Cortex of kidney (tissue), 1 donor: Measurements from ENCODE around the gene RNF114.
"Not testable (repeated sequence)": the region's sequence is repeated elsewhere in the genome, so short reads cannot be mapped to it uniquely, and the experiment has no call there.

Source experiments
- DNase-seq: peaks from one replicate; lab custom pipeline; 2025; lab: John Stamatoyannopoulos, UW

RNF114 gene, protein sequence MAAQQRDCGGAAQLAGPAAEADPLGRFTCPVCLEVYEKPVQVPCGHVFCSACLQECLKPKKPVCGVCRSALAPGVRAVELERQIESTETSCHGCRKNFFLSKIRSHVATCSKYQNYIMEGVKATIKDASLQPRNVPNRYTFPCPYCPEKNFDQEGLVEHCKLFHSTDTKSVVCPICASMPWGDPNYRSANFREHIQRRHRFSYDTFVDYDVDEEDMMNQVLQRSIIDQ

DNA sequence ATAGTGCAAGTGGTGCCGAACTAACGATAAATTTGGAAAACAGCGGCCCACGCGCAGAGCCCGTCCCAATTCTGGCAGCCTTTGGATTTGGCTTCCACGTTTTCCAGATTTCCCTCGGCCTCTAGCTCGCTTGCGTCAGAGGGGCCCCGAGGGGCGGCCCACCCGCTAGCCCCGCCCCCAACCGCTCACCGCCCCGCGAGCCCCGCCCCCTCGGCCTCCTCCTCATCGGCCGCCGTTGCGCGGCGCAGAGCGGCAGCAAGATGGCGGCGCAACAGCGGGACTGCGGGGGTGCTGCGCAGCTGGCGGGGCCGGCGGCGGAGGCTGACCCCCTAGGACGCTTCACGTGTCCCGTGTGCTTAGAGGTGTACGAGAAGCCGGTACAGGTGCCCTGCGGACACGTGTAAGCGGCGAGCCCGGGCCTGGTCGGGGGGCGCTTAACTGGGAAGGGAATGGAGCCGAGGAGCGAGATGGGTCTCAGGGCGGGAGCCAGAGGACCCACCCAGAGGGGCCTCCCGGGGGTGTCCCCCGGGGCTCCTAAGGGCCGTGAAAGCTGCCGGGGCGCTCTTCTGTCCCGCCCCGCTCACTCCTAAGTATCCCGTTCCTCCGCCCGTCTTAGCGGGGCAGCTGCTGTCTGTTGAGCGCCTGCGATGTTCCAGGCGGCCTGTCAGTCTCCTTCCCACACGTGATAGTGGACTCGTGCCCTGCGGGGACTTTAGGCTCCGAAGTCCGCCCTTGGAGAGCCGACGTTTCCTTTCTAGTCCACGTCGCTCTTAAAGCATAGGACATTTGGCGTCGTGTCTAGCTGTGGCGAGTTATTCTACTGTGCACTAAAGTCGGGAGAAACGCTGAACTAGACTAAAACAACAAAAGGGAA is at the start of gene RNF114:
Gene RNF114, plus strand, starts transcription at position 245 of the 874 bp plus-strand sequence. Its CDS starts 16 bp downstream, at position 261.
- DNase-seq = peak; percentile 34

DNA sequence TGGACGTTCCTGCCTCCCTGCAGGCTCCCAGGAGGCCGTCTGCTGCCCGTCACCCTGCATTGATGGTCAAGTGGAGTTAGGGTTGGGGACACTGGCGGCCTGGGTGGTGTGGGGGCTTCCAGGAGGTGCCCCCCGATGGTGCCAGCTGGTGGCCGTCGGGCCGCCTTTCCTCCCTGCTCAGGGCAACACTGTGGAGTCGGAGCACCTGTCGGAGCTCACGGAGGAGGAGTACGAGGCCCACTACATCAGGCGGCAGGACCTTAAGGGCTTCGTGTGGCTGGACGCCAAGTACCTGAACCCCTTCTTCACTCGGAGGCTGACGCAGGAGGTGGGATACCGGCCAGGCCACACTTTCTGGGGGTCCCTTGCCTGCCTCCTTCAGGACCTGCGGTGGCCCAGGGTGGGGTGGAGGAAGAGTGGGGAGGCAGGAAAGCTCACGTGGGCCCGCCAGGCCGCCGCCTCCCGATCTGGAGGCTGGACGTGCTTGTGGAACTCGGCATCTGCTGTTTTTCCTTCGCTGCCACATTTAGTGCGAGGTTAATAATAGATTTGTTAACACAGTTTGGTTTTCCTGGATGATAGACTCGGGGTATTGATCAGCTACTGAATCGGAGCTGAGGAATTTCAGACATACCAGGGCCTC is 49.5 kb upstream of the RNF114 start:
- no peak for DNase-seq

DNA sequence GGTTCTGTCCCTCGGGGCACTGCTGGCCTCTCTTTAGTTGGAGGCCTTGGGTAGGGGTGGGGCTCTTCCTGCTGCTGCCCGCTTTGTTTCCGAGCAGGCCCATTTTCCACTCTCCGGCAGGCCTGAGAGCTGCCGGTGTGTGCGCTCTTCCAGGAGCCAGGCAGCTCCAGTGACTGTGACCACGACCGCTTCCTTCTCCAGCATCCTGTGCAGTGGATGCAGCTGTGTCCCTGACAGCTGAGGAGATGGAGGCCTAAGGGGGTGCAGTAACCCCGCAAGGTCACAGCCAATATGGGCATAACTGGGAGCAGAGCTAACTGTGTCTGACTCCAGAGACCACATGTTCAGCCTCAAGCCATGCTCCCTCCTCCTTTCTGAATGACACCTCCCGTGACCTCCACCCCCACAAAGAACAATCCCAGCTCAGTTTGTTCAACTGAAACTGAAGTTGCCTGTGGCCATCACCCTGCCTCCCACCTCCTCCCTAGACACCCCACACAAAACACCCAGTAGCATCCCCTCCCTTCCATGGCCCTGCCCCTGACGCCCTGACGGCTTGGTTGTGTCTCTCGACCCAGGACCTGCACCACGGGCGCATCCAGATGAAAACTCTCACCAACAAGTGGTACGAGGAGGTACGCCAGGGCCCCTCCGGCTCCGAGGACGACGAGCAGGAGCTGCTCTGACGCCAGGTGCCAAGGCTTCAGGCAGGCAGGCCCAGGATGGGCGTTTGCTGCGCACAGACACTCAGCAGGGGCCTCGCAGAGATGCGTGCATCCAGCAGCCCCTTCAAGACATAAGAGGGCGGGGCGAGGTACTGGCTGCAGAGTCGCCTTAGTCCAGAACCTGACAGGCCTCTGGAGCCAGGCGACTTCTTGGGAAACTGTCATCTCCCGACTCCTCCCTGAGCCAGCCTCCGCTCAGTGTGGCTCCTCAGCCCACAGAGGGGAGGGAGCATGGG is 48.7 kb upstream of the RNF114 start:
- no peak for DNase-seq

DNA sequence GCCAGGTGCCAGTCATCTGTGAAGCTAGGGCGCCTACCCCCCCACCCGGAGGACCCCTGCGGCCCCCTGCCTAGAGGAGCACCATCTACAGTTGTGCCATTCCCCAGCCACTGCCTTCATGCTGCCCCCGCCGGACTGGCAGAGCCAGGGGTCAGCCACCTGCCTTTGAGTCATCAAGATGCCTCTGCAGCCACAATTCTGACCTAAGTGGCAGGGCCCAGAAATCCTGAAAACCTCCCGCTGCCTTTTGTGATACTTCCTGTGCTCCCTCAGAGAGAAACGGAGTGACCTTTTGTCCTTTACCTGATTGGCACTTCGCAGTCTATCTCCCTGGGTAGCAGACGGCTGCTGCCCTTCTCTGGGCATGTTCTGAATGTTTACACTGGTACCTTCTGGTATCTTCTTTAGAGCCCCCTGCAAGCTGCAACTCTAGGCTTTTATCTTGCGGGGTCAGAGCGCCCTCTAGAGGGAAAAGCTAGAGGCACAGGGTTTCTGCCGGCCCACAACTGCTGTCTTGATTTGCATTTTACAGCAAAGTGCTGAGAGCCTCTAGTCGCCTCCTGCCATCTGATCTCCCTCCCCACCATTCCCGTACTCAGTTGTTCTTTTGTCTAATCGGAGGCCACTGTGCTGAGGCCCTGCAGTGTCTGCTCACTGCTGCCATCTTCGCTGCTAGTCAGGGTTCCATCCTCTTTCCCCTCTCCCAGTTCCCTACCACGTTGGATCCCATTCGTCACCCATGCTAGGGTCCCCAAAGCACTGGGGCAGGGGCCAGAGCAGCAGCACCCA is 47.8 kb upstream of the RNF114 start:
- no peak for DNase-seq

DNA sequence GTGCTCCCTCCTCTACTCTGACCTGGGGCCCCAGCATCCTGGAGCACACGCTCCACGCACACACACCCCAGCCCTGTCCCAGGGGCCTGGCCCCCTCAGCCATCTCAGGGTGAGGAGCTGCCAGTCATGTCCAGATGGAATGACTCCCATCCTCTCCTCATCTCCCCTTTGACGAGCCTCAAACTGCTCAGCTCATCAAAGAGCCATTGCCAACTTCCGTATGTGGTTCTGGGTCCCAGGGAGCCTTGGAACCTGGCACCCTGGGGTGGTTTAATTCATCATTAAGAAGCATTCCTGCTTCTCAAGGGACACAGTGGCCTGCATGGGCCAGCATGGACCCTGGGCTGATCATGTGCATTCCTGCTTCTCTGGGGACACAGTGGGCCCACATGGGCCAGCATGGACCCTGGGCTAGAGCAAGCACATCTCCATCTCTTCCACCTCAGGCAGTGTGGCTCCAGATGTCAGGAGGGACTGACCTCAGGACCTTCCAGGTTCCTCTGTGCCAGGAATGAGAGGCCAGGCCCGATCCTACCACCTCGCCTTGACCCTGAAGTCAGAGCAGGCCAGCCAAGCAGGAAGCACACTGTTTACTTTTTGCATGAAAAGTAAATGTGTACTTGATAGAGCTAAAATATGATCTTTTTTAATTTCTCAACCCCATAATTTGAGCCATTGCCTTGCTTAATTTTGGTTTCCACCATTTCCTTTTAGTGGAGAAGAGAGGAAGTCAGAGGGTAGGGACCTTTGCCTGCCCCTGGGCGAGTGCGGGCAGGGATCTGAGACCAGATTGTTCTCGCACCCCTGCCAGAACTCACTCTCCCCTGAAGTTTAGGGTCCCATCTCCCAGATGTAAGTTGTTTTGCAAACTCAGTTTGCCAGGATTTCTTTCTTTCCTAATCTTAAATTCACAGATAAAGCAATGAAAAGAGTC is 46.9 kb upstream of the RNF114 start:
- no peak for DNase-seq

- DNase-seq = no peak
These were observed 46.3 kb upstream of the RNF114 start for GRCh38 chr20:49889935-49890333.

- DNase-seq = no peak
These were observed 45.5 kb upstream of the RNF114 start for GRCh38 chr20:49890471-49891361.

- no peak for DNase-seq
These were observed 44.6 kb upstream of the RNF114 start for GRCh38 chr20:49891476-49892110.

DNA sequence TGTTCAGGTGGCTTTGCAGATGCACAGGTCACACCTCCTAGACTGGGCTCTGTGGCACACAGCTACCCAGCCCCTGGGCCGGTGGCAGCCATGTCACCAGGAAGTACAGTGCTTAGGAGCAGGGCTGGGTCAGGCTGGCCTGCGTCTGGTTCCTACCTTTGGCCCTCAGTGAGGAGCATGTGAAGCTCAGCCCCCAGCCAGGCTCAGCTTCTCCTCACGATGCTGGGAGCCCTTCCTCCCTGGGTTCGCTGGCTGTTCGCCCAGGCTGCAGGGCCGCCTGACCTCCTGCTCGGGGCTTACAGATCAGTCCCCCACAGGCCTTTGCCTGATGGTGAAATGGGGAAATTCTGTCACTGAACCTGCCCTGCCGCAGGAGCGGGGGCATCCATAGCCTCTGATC is 43.9 kb upstream of the RNF114 start:
- DNase-seq = no peak

DNA sequence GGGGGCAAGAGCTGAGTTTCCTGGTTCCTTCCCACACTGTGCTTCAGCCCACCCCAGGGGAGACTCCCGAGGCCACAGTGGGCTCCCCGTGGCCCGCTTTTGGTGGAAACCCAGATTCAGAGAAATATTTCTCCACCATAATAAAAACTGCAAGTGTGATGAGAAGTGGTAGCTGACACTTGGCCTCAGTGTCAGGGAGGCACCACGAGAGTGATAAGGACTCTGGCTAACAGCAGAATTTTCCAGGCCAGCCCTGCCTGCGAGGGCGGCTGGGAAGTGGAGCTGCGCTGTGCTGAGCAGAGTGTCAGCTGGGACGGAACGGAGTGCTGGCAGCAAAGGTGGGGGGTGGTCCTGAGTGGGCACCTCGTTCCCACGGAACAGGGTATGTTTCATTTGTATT is 43.4 kb upstream of the RNF114 start:
- DNase-seq = no peak

GRCh38 chr20:49893242-49894072 is 42.7 kb upstream of the RNF114 start:
- no peak for DNase-seq

DNA sequence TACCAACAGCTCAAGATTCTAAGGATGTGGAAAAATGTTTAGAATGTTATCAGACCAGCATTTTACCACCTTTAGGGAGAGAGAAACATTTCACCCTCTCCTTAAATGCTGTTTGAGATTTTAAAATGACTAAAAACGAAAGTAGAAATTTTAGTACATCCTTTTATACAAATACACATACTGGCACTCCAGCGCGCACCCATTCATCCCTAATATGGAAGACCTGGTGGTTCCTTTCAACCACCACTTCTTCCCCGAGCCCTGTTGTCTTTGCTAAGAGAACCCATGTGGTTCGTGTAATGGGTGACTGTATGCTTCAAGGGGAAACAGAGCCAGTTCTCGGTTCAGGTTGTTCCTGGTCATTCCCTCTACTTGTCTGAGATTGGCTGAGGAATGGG is 42.1 kb upstream of the RNF114 start:
- no peak for DNase-seq

- DNase-seq = not testable (repeated sequence)
These were observed 40.6 kb upstream of the RNF114 start for GRCh38 chr20:49895474-49896093.

DNA sequence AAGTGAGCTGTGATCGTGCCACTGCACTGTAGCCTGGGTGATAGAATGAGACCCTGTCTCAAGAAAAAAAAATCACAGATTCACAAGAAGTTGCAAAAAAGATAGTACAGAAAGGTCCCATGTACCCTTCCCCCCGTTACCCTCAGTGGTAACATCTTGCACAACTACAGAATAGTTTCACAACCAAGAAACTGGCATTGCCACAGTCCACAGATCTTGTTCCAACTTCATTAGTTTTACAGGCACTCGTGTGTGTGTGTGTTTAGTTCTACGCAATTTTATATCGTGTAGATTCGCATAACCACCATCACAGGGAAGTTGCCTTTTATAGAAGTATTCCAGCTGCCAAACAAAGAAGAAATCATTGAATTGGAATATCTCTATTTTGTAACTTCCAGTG is 40.0 kb upstream of the RNF114 start:
- DNase-seq = no peak

GRCh38 chr20:49899541-49900383 is 36.4 kb upstream of the RNF114 start:
- DNase-seq = no peak

GRCh38 chr20:49901588-49901987 is 34.6 kb upstream of the RNF114 start:
- DNase-seq = no peak
